IPS DF 6.9 (cell line): ENCODE results near the gene TRIM37.

Experiments
- DNase-seq: peaks from one replicate; pipeline ENCODE4 v3.0.0-alpha.2; 2013; ENCODE audit warnings: low read depth, low spot score
- H3K27ac ChIP-seq: one replicate; pipeline ENCODE4 v1.5.1; 2013; ENCODE audit warnings: low read length, control low read depth
- H3K27me3 ChIP-seq: 2 replicates; pipeline ENCODE4 v1.6.1; 2013; ENCODE audit warnings: mild to moderate bottlenecking, low read length; ENCODE audit not compliant: control insufficient read depth, insufficient read depth
- H3K36me3 ChIP-seq: 2 replicates; pipeline ENCODE4 v1.6.1; 2013; ENCODE audit warnings: low read length; ENCODE audit not compliant: control insufficient read depth, insufficient read depth
- H3K4me1 ChIP-seq: 2 replicates; pipeline ENCODE4 v1.6.1; 2013; ENCODE audit warnings: low read length; ENCODE audit not compliant: control insufficient read depth, insufficient read depth
- H3K4me3 ChIP-seq: 2 replicates; pipeline ENCODE4 v1.5.1; 2013; ENCODE audit warnings: mild to moderate bottlenecking, low read length
- H3K9me3 ChIP-seq: 2 replicates; pipeline ENCODE4 v1.6.1; 2013; ENCODE audit warnings: low read length, inconsistent platforms; ENCODE audit not compliant: control insufficient read depth, insufficient read depth
- WGBS: extraction: QIAGEN DNeasy Blood & Tissue Kit; methylation state at CpG from one replicate; pipeline ENCODE4 v1.1.7; 2013; ENCODE audit warnings: mixed read lengths, missing lambda C conversion rate; ENCODE audit not compliant: insufficient read length, insufficient coverage; 5-methylcytosine and 5-hydroxymethylcytosine counted together

TRIM37 gene

DNA sequence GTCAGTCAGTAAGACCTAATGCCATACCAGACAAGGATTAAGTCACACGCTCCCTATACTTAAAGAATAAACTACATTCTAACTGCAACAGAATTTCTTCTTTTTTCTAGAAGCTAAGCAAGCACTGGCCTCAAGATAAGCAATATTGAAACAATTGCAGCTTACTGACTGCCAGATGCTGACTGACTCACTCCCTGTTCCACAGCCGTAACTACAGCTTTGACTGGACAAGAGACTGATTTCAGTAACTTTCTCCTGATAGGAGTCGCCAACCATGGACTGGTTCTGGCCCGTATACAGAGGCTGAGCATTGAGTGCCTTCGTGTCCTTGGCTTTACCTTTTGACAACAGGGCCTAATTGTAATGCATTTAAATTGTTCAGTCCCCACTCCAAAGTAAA is 67.9 kb downstream of the TRIM37 start:
- H3K27me3 ChIP-seq = no peaks in the 10 kb centered on the region
- no peak for DNase-seq
- no CpG with 5 or more reads among the region's 5 CpGs for WGBS
- H3K4me1 ChIP-seq = no peaks in the 10 kb centered on the region
- H3K27ac ChIP-seq = no peak overlapping the region
- no peaks in the 10 kb centered on the region for H3K9me3 ChIP-seq
- peaks cover 6% of the 10 kb centered on the region; the same call in 1 of the 2 replicates for H3K36me3 ChIP-seq
- no peak overlapping the region for H3K4me3 ChIP-seq

DNA sequence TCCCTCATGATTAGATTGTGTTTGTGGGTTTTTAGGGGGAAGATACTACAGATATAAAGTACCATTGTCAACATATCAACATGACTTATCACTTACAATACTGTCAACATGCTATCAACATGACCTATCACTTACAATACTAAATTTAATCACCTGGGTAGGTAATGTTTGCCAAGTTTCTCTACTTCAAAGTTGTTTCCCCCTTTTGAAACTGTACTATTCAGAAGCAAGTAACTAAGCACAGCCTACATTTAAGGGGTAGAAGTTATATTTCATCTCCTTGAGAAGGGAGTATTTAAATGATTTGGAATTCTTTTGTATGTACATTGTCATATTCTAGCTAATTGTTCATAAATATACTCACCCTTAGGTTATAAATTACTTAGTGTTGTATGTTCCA is 68.7 kb downstream of the TRIM37 start:
- no peaks in the 10 kb centered on the region for H3K27me3 ChIP-seq
- peaks cover 3% of the 10 kb centered on the region; the same call in 1 of the 2 replicates for H3K36me3 ChIP-seq
- DNase-seq = no peak
- no peaks in the 10 kb centered on the region for H3K9me3 ChIP-seq
- H3K4me3 ChIP-seq = no peak overlapping the region
- no peak overlapping the region for H3K27ac ChIP-seq
- H3K4me1 ChIP-seq = no peaks in the 10 kb centered on the region

DNA sequence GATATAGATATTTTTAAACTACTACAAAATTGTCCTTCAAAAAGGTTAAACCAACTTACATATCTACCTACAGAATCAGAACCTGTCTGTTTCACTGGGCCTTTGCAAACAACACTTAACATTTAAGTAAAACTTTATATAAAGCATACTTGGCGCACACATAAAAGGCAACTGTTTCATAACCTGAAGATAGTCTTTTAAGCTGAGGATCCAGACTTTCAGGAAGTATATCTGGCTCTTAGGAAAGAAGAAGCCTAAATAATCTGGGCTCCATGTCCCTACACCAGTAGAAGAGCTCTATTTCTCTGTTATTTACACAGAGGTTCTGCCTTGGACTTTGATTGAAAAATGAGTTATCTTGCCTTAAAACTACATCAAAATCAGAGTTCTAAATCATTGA is 75.9 kb downstream of the TRIM37 start:
- no peaks in the 10 kb centered on the region for H3K27me3 ChIP-seq
- WGBS = no CpG with 5 or more reads among the region's 1 CpG
- no peaks in the 10 kb centered on the region for H3K4me1 ChIP-seq
- H3K27ac ChIP-seq = no peak overlapping the region
- no peaks in the 10 kb centered on the region for H3K9me3 ChIP-seq
- peaks cover 5% of the 10 kb centered on the region; the same call in 1 of the 2 replicates for H3K36me3 ChIP-seq
- no peak for DNase-seq
- no peak overlapping the region for H3K4me3 ChIP-seq

DNA sequence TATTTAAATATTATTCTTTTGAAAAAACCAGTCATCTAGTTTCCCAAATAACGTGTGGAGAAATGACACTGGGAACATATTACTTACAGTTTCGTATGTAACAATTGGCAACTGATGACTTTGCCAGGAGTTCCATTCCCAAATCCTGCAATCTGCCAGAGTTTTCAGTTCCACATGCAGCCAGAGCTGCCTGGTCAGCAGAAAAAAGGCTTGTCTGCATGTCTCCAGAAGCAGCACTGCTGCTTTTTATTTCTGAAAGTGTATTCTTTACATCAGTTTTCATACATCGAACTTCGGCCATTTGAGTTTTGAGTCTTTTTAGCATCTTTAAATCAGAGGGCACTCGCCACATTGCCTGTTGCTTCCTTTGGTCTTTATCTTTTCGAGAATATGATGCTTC is 78.4 kb downstream of the TRIM37 start:
- no peaks in the 10 kb centered on the region for H3K27me3 ChIP-seq
- peaks cover 5% of the 10 kb centered on the region; the same call in 1 of the 2 replicates for H3K36me3 ChIP-seq
- no CpG with 5 or more reads among the region's 6 CpGs for WGBS
- DNase-seq = no peak
- no peak overlapping the region for H3K4me3 ChIP-seq
- H3K9me3 ChIP-seq = no peaks in the 10 kb centered on the region
- H3K4me1 ChIP-seq = no peaks in the 10 kb centered on the region
- no peak overlapping the region for H3K27ac ChIP-seq

DNA sequence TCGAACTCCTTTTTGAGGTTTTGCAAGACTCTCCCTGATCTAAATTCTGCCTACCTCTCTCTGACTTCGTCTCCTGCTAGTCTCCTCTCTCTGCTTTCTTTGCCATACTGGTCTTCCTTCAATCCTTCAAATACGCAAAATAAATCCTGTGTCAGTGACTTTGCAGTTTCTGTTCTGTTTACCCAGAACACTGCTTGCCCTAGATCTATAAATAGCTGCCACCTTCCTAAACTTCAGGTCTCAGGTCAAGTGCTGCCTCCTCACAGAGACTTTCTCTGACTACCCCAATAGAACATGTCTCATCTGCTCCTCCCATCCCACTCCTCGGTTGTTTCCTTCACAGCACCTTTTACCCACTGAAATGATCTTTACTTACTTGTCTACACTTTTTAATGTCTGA is 78.9 kb downstream of the TRIM37 start:
- Histone ChIP-seq H3K27me3 (no peaks in the 10 kb centered on the region), H3K4me1 (no peaks in the 10 kb centered on the region), H3K27ac (no peak overlapping the region), H3K4me3 (no peak overlapping the region), H3K9me3 (no peaks in the 10 kb centered on the region), H3K36me3 (peaks cover 5% of the 10 kb centered on the region; the same call in 1 of the 2 replicates)
- no peak for DNase-seq
- WGBS = no CpG with 5 or more reads among the region's 4 CpGs

DNA sequence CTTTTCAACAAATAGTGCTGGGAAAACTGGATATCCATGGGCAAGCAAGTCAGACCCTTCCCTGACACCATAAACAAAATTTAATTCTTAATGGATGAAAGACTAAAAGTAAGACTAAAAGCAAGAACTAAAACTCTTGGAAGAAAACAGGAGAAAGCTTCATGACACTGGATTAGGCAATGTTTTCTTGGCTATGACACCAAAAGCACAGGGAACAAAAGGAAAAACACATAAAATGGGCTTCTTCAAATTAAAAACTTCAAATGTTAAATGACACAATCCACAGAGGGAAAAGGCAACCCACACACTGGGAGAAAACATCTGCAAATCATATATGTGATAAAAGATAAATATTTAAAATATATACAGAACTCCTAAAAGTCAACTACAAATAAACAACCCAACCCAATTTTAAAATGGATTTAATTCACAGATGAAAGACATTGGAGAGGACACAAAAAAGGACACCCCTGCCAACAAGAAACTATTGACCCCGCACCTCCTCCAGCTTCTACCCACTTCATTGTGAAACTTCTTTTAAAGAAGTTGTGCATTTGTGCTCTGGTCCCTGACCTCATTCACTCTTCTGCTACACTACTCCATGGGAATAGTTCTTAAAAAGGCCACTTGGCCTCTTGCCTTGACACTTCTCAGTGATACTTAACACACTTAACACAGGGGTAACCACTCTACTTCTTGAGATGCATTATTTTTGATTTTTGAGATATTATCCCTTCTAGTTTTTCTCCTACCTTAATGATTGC is 80.3 kb downstream of the TRIM37 start:
- H3K36me3 ChIP-seq = peaks cover 5% of the 10 kb centered on the region; the same call in 1 of the 2 replicates
- no peak overlapping the region for H3K27ac ChIP-seq
- no peaks in the 10 kb centered on the region for H3K9me3 ChIP-seq
- H3K27me3 ChIP-seq = no peaks in the 10 kb centered on the region
- H3K4me3 ChIP-seq = no peak overlapping the region
- no CpG with 5 or more reads among the region's 1 CpG for WGBS
- H3K4me1 ChIP-seq = no peaks in the 10 kb centered on the region
- no peak for DNase-seq

DNA sequence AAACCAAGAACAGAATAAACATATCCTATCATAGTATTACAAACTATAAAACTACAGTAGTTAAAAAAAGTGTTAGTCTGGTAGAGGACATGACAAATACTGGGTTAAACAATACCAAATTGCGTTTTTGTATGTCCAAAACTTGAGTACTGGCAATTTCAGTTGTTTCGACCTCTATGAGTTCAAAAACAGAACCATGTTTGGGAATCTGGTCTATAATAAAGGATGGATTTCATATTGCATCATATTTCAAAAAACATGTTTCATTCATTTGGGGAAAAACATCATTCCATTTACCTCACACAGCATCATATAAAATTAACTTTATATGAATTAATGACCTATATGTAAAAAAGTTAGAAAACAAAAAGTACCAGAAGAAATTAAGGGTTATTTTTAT is 81.8 kb downstream of the TRIM37 start:
- no peaks in the 10 kb centered on the region for H3K4me1 ChIP-seq
- H3K4me3 ChIP-seq = no peak overlapping the region
- H3K27me3 ChIP-seq = no peaks in the 10 kb centered on the region
- WGBS = no CpG with 5 or more reads among the region's 2 CpGs
- no peak for DNase-seq
- no peaks in the 10 kb centered on the region for H3K9me3 ChIP-seq
- H3K36me3 ChIP-seq = peaks cover 5% of the 10 kb centered on the region; the same call in 1 of the 2 replicates
- no peak overlapping the region for H3K27ac ChIP-seq

DNA sequence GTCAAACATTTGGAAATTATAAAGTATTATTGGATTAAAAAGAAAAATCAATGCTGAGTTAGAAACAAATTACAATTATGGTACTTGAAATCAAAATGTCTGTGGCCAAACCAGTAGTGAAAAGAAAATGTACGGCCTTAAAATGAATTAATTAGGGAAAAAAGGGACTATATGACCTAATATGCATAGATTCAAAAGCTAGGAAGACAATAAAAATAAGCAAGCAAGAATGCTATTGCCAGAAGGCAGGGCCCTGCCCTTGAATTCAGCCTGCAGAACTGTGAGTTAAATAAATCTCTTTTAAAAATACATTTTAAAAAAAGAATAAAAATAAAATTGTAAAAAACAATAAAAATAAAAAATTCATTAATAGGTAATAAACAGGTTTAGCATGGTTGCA is 88.7 kb downstream of the TRIM37 start:
- H3K4me1 ChIP-seq = no peaks in the 10 kb centered on the region
- no CpG with 5 or more reads among the region's 1 CpG for WGBS
- no peak overlapping the region for H3K4me3 ChIP-seq
- no peaks in the 10 kb centered on the region for H3K9me3 ChIP-seq
- no peak overlapping the region for H3K27ac ChIP-seq
- DNase-seq = no peak
- H3K36me3 ChIP-seq = no peaks in the 10 kb centered on the region
- no peaks in the 10 kb centered on the region for H3K27me3 ChIP-seq

DNA sequence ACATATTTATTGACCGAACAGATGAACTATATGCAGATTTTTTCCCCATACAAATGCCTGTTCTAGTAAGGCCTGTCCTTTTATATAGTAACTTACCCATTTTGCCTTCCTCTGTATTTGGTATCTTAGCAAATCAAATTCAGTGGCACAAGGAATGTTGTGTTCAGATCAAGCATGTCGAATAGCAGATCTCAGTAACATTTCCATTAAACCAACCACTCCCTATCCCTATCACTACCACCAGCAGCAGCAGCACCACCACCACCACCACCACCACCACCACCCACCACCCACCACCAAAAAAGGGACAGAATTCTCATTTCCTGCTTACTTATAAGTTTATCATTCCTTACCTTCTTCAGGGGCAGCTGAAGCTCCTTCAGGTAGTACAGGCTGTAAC is 94.7 kb downstream of the TRIM37 start:
- no peak overlapping the region for H3K27ac ChIP-seq
- no peak for DNase-seq
- H3K27me3 ChIP-seq = no peaks in the 10 kb centered on the region
- no peaks in the 10 kb centered on the region for H3K9me3 ChIP-seq
- WGBS = no CpG with 5 or more reads among the region's 2 CpGs
- no peaks in the 10 kb centered on the region; the same call in 1 of the 2 replicates for H3K36me3 ChIP-seq
- H3K4me3 ChIP-seq = no peak overlapping the region
- H3K4me1 ChIP-seq = no peaks in the 10 kb centered on the region

DNA sequence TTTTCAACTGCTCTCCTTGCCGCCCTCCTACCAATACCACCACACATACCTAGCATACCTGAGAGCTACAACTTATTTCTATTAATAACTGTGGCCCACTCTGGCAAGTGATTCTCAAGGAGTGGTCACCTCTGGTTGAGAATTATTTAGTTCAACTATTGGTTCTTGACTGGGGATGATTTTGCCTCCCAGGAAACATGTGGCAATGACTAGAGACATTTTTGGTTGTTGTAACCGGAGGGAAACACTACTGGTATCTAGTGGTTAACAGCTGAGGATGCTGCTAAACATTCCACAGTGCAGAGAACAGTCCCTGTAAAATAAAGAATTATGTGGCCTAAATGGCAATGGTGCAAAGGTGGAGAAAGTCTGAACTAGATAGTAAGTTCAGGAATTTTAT is 96.7 kb downstream of the TRIM37 start:
- Histone ChIP-seq H3K27ac (no peak overlapping the region), H3K4me3 (no peak overlapping the region), H3K36me3 (no peaks in the 10 kb centered on the region; the same call in 1 of the 2 replicates), H3K4me1 (no peaks in the 10 kb centered on the region), H3K9me3 (no peaks in the 10 kb centered on the region), H3K27me3 (no peaks in the 10 kb centered on the region)
- no CpG with 5 or more reads among the region's 2 CpGs for WGBS
- DNase-seq = no peak

DNA sequence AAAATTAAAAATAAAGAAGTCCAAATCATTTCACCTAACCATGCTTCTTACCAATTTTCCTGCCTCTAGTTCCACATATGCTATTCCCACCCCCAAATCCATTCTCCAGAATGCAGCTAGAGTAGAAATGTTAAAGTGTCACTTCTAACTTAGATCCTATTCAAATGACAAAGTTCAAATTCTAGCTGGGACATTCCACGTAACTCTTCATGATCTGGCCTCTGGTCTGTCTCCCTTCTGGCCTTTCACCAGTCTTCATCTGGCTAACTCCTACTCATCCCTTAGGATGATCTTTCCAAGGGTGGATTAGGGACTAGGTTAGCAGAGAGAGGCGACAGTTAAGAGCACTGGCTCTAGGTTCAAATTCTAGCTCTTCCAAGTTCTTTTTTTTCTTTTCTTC is 97.9 kb downstream of the TRIM37 start:
- no peaks in the 10 kb centered on the region; the same call in 1 of the 2 replicates for H3K36me3 ChIP-seq
- no peak overlapping the region for H3K27ac ChIP-seq
- H3K27me3 ChIP-seq = no peaks in the 10 kb centered on the region
- H3K4me3 ChIP-seq = no peak overlapping the region
- H3K9me3 ChIP-seq = no peaks in the 10 kb centered on the region
- DNase-seq = no peak
- WGBS = no CpG with 5 or more reads among the region's 2 CpGs
- no peaks in the 10 kb centered on the region for H3K4me1 ChIP-seq
